Liver (tissue), 9 donors: Measurements from ENCODE around the gene WAC. TPM values are rescaled to one million over a fixed set of nuclear protein-coding genes. Genes with fewer than 3 reads are reported as not detected.

Experiments
- DNase-seq: peaks from one replicate; pipeline ENCODE4 v3.0.0-alpha.2; 2017; ENCODE audit warnings: low spot score
- H3K27ac ChIP-seq, 2 donors: one replicate each; pipeline ENCODE4 v1.7.0; 2013; ENCODE audit warnings: inconsistent platforms in 2 of 2, low read length in 2 of 2, control low read depth in 1 of 2, low read depth in 1 of 2, mild to moderate bottlenecking in 1 of 2
- H3K27me3 ChIP-seq, 4 donors: one replicate each; pipeline versions ENCODE4 v1.6.1 to v1.7.0; 2013; ENCODE audit warnings: low read length in 3 of 4, inconsistent platforms in 1 of 4, mild to moderate bottlenecking in 1 of 4, moderate library complexity in 1 of 4; ENCODE audit not compliant: control insufficient read depth in 4 of 4, insufficient read depth in 4 of 4
- H3K36me3 ChIP-seq, 4 donors: one replicate each; pipeline versions ENCODE4 v1.6.1 to v1.7.0; 2013; ENCODE audit warnings: low read length in 3 of 4, mild to moderate bottlenecking in 3 of 4, low read depth in 1 of 4, moderate library complexity in 1 of 4; ENCODE audit not compliant: control insufficient read depth in 4 of 4, insufficient read depth in 3 of 4
- H3K4me1 ChIP-seq, 4 donors: one replicate each; pipeline versions ENCODE4 v1.6.1 to v1.7.0; 2013; ENCODE audit warnings: low read length in 3 of 4, mild to moderate bottlenecking in 3 of 4, moderate library complexity in 1 of 4; ENCODE audit not compliant: control insufficient read depth in 4 of 4, insufficient read depth in 4 of 4
- H3K4me3 ChIP-seq, 3 donors: one replicate each; pipeline versions ENCODE4 v1.6.1 to v1.7.0; 2013; ENCODE audit warnings: low read length in 3 of 3, control low read depth in 1 of 3, low read depth in 1 of 3, mild to moderate bottlenecking in 1 of 3
- H3K9ac ChIP-seq, 2 donors: one replicate each; pipeline ENCODE4 v1.7.0; 2013; ENCODE audit warnings: low read length in 2 of 2, mild to moderate bottlenecking in 2 of 2, moderate library complexity in 2 of 2, control low read depth in 1 of 2, low read depth in 1 of 2
- H3K9me3 ChIP-seq, 4 donors: one replicate each; pipeline versions ENCODE4 v1.6.1 to v1.7.0; 2013; ENCODE audit warnings: low read length in 3 of 4; ENCODE audit not compliant: control insufficient read depth in 4 of 4
- ATF3 ChIP-seq: IDR thresholded peaks from 2 replicates; pipeline ENCODE4 v1.6.1; 2016; ENCODE audit warnings: antibody characterized with exemption
- CTCF ChIP-seq: fragments of 150-350 bp; IDR thresholded peaks from 2 replicates; pipeline ENCODE4 v1.5.1; 2017; ENCODE audit warnings: improper control_type of control experiment, low read depth, low read length; ENCODE audit not compliant: missing input control
- FOXA1 ChIP-seq: IDR thresholded peaks from 2 replicates; pipeline ENCODE4 v1.6.1; 2016; ENCODE audit warnings: antibody characterized with exemption
- GABPA ChIP-seq, 2 donors: IDR thresholded peaks in 1 of 2; conservative IDR thresholded peaks in 1 of 2; 2 replicates each; pipeline ENCODE4 v1.6.1; 2016; ENCODE audit warnings: antibody characterized with exemption in 2 of 2, mild to moderate bottlenecking in 1 of 2, moderate library complexity in 1 of 2
- HNF4A ChIP-seq, 2 donors: conservative IDR thresholded peaks; 2 replicates each; pipeline ENCODE4 v1.6.1; 2016; ENCODE audit warnings: antibody characterized with exemption in 2 of 2, mild to moderate bottlenecking in 2 of 2
- JUND ChIP-seq, 2 donors: IDR thresholded peaks; 2 replicates each; pipeline ENCODE4 v1.6.1; 2016; ENCODE audit warnings: antibody characterized with exemption in 2 of 2
- NR2F2 ChIP-seq: IDR thresholded peaks from 2 replicates; pipeline ENCODE4 v1.6.1; 2016; ENCODE audit warnings: antibody characterized with exemption
- RAD21 ChIP-seq, 2 donors: IDR thresholded peaks; 2 replicates each; pipeline ENCODE4 v1.6.1; 2016; ENCODE audit warnings: antibody characterized with exemption in 2 of 2, mild to moderate bottlenecking in 2 of 2
- TAF1 ChIP-seq: conservative IDR thresholded peaks from 2 replicates; pipeline ENCODE4 v1.6.1; 2016; ENCODE audit warnings: antibody characterized with exemption, mild to moderate bottlenecking
- ZBTB33 ChIP-seq: IDR thresholded peaks from 2 replicates; pipeline ENCODE4 v1.6.1; 2016; ENCODE audit warnings: antibody characterized with exemption
- WGBS: extraction: QIAGEN DNeasy Blood & Tissue Kit; methylation state at CpG from one replicate; pipeline ENCODE4 v1.1.7; 2013; 5-methylcytosine and 5-hydroxymethylcytosine counted together
- polyA plus RNA-seq, 2 donors: library from polyadenylated mRNA; stranded (reverse) in 1 of 2; unstranded in 1 of 2; fragments of 200-250 nt in 1 of 2; fragments of >200 nt in 1 of 2; fragmentation: Nextera tagmentation in 1 of 2; extraction: Ambion mirVana in 1 of 2; gene quantifications; one replicate each; pipeline versions ENCODE4 v1.2.1 to v1.2.3, GENCODE V29; 2013 to 2015
- total RNA-seq, 2 donors: library from RNA; depleted of rRNA; stranded (reverse); fragments of >200 nt; gene quantifications; one replicate each; pipeline ENCODE4 v1.2.3, GENCODE V29; 2014
- donor health status: healthy.
- donor health status: healthy.
- donor health status: healthy.
- donor health status: healthy.
- donor health status: healthy.

The WAC gene
- total and polyA plus RNA-seq, 4 donors = 20.2 to 48.7 (median 32.0) TPM

- DNase-seq = no peak
- WGBS = 91% methylated on average over 5 of the region's 5 CpGs
Measured at GRCh38 chr10:28594406-28594805, 61.5 kb downstream of the WAC start.

GRCh38 chr10:28595613-28596012, 62.7 kb downstream of the WAC start:
- DNase-seq = no peak
- no peaks in the 10 kb centered on the region for H3K4me1 ChIP-seq
- peaks cover 4 to 31% (median 23%) of the 10 kb centered on the region in 4 donors for H3K36me3 ChIP-seq
- H3K9me3 ChIP-seq = no peaks in the 10 kb centered on the region
- 91% methylated on average over 3 of the region's 3 CpGs for WGBS
- H3K9ac ChIP-seq = no peak overlapping the region
- no peak overlapping the region for H3K27ac ChIP-seq
- TF ChIP-seq HNF4A (conservative IDR thresholded peaks at IDR 0.05) (no peak), JUND (IDR thresholded peaks at IDR 0.05) (no peak)
- no peak overlapping the region for H3K4me3 ChIP-seq
- H3K27me3 ChIP-seq = no peaks in the 10 kb centered on the region

More at GRCh38 chr10:28594406-28594805, 61.5 kb downstream of the WAC start:
- Histone ChIP-seq H3K27me3 (no peaks in the 10 kb centered on the region), H3K4me3 (no peak overlapping the region), H3K9me3 (no peaks in the 10 kb centered on the region), H3K9ac (no peak overlapping the region), H3K36me3 (peaks cover 4 to 35% (median 32%) of the 10 kb centered on the region in 4 donors), H3K4me1 (no peaks in the 10 kb centered on the region), H3K27ac (no peak overlapping the region)
- TF ChIP-seq NR2F2 = no peak
- TF ChIP-seq GABPA (IDR thresholded peaks at IDR 0.05 in 1 of 2, conservative IDR thresholded peaks at IDR 0.05 in 1 of 2) = no peak
- TF ChIP-seq JUND (IDR thresholded peaks at IDR 0.05) = no peak
- TF ChIP-seq TAF1 = no peak

- Histone ChIP-seq H3K36me3 (peaks cover 5 to 15% (median 10%) of the 10 kb centered on the region in 4 donors), H3K9me3 (no peaks in the 10 kb centered on the region), H3K9ac (no peak overlapping the region), H3K4me1 (no peaks in the 10 kb centered on the region), H3K4me3 (no peak overlapping the region), H3K27ac (no peak overlapping the region), H3K27me3 (no peaks in the 10 kb centered on the region)
- no peak for DNase-seq
- 89% methylated on average over 2 of the region's 2 CpGs for WGBS
- no peak for TF ChIP-seq ZBTB33
- TF ChIP-seq FOXA1 = no peak
- no peak for TF ChIP-seq ATF3
- no peak for TF ChIP-seq CTCF
- TF ChIP-seq RAD21 (IDR thresholded peaks at IDR 0.05) = no peak
Measured at GRCh38 chr10:28600056-28600455, 67.1 kb downstream of the WAC start.
